ENCODE results near the gene ARHGEF28.

The ARHGEF28 gene

DNA sequence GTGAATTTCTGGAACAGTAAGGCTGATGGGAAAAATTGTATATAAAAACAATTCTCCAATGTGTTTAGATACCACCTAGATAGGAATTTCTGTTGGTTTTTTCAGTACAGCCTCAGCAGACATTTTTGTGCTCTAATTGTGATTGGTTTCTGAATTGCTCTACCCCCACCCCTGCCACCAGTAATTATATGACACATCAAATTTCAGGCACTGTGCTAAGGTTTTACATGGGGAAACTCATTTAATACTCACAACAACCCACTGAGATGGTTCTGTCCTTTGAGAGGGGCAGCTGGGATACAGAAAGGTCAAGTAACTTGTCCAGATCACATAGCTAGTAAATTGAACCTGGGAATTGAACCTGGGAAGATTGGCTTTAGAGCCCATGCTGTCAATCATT is 288.0 kb downstream of the ARHGEF28 start:
- Histone ChIP-seq H3K4me3 (replicated peaks; ENCODE audit: insufficient read depth, low read length) (no peak overlapping the region), H3K27ac (replicated peaks) (no peak overlapping the region), H3K27me3 (ENCODE audit: insufficient read depth, poor library complexity, severe bottlenecking) (no peaks in the 10 kb centered on the region)
- TF ChIP-seq POLR2AphosphoS5 (IDR thresholded peaks at IDR 0.05; ENCODE audit: low read depth), result no peak
- TF ChIP-seq GABPA (IDR thresholded peaks at IDR 0.05; ENCODE audit: low read depth), result no peak
- TF ChIP-seq, protein P1, sequence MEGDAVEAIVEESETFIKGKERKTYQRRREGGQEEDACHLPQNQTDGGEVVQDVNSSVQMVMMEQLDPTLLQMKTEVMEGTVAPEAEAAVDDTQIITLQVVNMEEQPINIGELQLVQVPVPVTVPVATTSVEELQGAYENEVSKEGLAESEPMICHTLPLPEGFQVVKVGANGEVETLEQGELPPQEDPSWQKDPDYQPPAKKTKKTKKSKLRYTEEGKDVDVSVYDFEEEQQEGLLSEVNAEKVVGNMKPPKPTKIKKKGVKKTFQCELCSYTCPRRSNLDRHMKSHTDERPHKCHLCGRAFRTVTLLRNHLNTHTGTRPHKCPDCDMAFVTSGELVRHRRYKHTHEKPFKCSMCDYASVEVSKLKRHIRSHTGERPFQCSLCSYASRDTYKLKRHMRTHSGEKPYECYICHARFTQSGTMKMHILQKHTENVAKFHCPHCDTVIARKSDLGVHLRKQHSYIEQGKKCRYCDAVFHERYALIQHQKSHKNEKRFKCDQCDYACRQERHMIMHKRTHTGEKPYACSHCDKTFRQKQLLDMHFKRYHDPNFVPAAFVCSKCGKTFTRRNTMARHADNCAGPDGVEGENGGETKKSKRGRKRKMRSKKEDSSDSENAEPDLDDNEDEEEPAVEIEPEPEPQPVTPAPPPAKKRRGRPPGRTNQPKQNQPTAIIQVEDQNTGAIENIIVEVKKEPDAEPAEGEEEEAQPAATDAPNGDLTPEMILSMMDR (IDR thresholded peaks at IDR 0.05; ENCODE audit: insufficient read depth, low read length), result no peak
- no peak for TF ChIP-seq SPI1 (IDR thresholded peaks at IDR 0.05; ENCODE audit: borderline replicate concordance, low read depth)
- TF ChIP-seq, protein P2, sequence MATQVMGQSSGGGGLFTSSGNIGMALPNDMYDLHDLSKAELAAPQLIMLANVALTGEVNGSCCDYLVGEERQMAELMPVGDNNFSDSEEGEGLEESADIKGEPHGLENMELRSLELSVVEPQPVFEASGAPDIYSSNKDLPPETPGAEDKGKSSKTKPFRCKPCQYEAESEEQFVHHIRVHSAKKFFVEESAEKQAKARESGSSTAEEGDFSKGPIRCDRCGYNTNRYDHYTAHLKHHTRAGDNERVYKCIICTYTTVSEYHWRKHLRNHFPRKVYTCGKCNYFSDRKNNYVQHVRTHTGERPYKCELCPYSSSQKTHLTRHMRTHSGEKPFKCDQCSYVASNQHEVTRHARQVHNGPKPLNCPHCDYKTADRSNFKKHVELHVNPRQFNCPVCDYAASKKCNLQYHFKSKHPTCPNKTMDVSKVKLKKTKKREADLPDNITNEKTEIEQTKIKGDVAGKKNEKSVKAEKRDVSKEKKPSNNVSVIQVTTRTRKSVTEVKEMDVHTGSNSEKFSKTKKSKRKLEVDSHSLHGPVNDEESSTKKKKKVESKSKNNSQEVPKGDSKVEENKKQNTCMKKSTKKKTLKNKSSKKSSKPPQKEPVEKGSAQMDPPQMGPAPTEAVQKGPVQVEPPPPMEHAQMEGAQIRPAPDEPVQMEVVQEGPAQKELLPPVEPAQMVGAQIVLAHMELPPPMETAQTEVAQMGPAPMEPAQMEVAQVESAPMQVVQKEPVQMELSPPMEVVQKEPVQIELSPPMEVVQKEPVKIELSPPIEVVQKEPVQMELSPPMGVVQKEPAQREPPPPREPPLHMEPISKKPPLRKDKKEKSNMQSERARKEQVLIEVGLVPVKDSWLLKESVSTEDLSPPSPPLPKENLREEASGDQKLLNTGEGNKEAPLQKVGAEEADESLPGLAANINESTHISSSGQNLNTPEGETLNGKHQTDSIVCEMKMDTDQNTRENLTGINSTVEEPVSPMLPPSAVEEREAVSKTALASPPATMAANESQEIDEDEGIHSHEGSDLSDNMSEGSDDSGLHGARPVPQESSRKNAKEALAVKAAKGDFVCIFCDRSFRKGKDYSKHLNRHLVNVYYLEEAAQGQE (IDR thresholded peaks at IDR 0.05; ENCODE audit: insufficient replicate concordance, low read depth), result no peak
- DNase-seq (ENCODE audit: low read depth in 1 of 2, low spot score in 1 of 2), result no peak

DNA sequence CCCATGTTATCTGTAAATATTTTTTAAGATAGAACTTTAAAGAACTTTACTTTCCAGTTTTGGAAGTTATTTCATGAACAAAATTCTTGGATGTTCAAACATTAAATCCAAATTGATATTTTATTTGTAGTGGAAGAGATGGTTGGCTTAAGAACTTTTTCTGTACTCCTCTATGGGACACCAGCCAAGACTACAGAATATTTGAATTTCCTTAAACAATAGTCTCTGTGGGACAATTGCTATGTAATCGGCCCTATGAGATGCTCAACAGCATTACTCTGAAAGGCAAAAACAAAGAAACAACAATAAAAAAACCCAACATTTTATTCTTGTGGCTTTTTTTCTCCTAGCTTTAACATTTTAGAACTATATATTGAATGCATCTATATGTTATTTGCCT is 289.3 kb downstream of the ARHGEF28 start:
- Histone ChIP-seq H3K27ac (replicated peaks) (no peak overlapping the region), H3K27me3 (ENCODE audit: insufficient read depth, poor library complexity, severe bottlenecking) (no peaks in the 10 kb centered on the region), H3K4me3 (replicated peaks; ENCODE audit: insufficient read depth, low read length) (no peak overlapping the region)
- no peak for DNase-seq (ENCODE audit: low read depth in 1 of 2, low spot score in 1 of 2)
- TF ChIP-seq, protein P1 (IDR thresholded peaks at IDR 0.05; ENCODE audit: insufficient read depth, low read length), result no peak

DNA sequence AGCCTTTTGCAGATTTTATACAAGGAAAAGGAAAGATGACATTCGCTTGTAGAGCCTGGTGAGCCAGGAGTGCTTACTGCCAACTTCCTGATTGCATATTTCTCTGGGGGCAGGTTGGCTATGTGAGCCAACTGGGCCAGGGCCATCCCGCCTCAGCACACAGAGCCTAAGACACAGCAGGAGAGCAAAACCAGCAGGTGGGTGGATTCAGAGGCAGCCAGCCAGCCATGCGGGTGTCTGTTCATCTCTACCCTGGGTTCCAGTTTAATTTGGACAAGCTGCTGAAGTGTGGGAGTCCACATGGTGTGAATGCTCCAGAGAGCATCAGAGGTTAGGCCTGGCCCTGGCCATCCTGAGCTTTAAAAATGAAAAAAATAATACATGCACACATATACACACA is 291.4 kb downstream of the ARHGEF28 start:
- no peak overlapping the region for H3K4me3 ChIP-seq (replicated peaks; ENCODE audit: insufficient read depth, low read length)
- TF ChIP-seq GABPA (IDR thresholded peaks at IDR 0.05; ENCODE audit: low read depth) (no peak), SPI1 (IDR thresholded peaks at IDR 0.05; ENCODE audit: borderline replicate concordance, low read depth) (no peak), POLR2AphosphoS5 (IDR thresholded peaks at IDR 0.05; ENCODE audit: low read depth) (no peak)
- TF ChIP-seq, protein P2 (IDR thresholded peaks at IDR 0.05; ENCODE audit: insufficient replicate concordance, low read depth), result no peak
- TF ChIP-seq, protein P1 (IDR thresholded peaks at IDR 0.05; ENCODE audit: insufficient read depth, low read length), result no peak
- no peak overlapping the region for H3K27ac ChIP-seq (replicated peaks)
- H3K27me3 ChIP-seq (ENCODE audit: insufficient read depth, poor library complexity, severe bottlenecking), result no peaks in the 10 kb centered on the region
- no peak for DNase-seq (ENCODE audit: low read depth in 1 of 2, low spot score in 1 of 2)

DNA sequence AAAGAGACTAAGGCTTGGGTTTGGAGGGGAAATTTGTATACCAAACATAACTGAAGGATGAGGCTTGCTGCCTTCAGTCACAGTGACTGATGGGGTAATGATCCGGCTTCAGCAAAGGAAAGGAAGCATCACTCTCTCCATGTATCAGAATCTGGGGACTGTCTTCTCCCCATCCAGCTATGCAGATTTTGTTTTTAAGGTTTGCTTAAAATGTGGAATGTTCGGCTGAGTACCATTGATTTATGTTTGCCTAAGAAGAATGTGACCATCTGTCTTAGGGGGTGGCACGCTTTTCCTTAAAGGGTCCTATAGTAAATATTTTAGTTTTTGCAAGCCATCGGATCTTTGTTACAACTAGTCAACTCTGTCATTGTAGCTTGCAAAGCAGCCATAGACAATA is 291.9 kb downstream of the ARHGEF28 start:
- Histone ChIP-seq H3K27ac (replicated peaks) (no peak overlapping the region), H3K27me3 (ENCODE audit: insufficient read depth, poor library complexity, severe bottlenecking) (no peaks in the 10 kb centered on the region), H3K4me3 (replicated peaks; ENCODE audit: insufficient read depth, low read length) (no peak overlapping the region)
- TF ChIP-seq POLR2AphosphoS5 (IDR thresholded peaks at IDR 0.05; ENCODE audit: low read depth), result no peak
- no peak for TF ChIP-seq GABPA (IDR thresholded peaks at IDR 0.05; ENCODE audit: low read depth)
- TF ChIP-seq, protein P1 (IDR thresholded peaks at IDR 0.05; ENCODE audit: insufficient read depth, low read length), result no peak
- DNase-seq (ENCODE audit: low read depth in 1 of 2, low spot score in 1 of 2), result no peak

Measured in HL-60 (cell line).